Panc1 (cell line): ENCODE data around the gene ADCY3. TPM values are rescaled to one million over a fixed set of nuclear protein-coding genes. Genes with fewer than 3 reads are reported as not detected.

Experiments used
- ATAC-seq: fragments of 200-7000 bp; cut with Tn5 transposase; 2 replicates; pipeline ENCODE4 v1.9.1; 2020; ENCODE audit warnings: mild to moderate bottlenecking, moderate library complexity
- BruUV-seq: library from RNA; stranded (reverse); fragments of 400-500 nt; replicated peaks from 2 replicates; lab custom pipeline; 2021; lab: Mats Ljungman, UMichigan
- CTCF ChIA-PET: fragments of 300-600 bp; sonication (Branson Sonifier 250); formaldehyde crosslinking; loops from one replicate; lab custom pipeline; 2022; ENCODE audit warnings: antibody characterized with exemption; lab: Charles Lee
- POLR2A ChIA-PET: fragments of 300-600 bp; sonication (Branson Sonifier 250); formaldehyde crosslinking; loops from one replicate; lab custom pipeline; 2022; ENCODE audit warnings: antibody characterized with exemption; lab: Charles Lee
- DNase-seq: peaks from one replicate; pipeline ENCODE4 v3.0.0-alpha.2; 2010; ENCODE audit warnings: low read depth, low spot score
- H3K27ac ChIP-seq: 2 replicates; pipeline ENCODE4 v1.5.1; 2011; ENCODE audit warnings: mild to moderate bottlenecking, low read length, inconsistent platforms
- H3K27me3 ChIP-seq: fragments of 200-500 bp; sonication (Bioruptor generic); 2 replicates; pipeline ENCODE4 v1.6.0; 2014; ENCODE audit warnings: low read length, inconsistent platforms; ENCODE audit not compliant: control insufficient read depth, insufficient read depth
- H3K36me3 ChIP-seq: fragments of 200-500 bp; sonication (Bioruptor generic); 2 replicates; pipeline ENCODE4 v1.5.1; 2014; ENCODE audit warnings: inconsistent platforms, mild to moderate bottlenecking, low read length, moderate library complexity; ENCODE audit not compliant: control insufficient read depth, insufficient read depth
- H3K4me1 ChIP-seq: 2 replicates; pipeline ENCODE4 v1.5.1; 2011; ENCODE audit warnings: inconsistent platforms, mild to moderate bottlenecking, low read length, moderate library complexity; ENCODE audit not compliant: control insufficient read depth, insufficient read depth
- H3K4me3 ChIP-seq, 2 experiments: 2 replicates each; pipeline ENCODE4 v1.5.1; 2011 to 2012; ENCODE audit warnings: low read depth in 2 of 2, low read length in 2 of 2, mild to moderate bottlenecking in 2 of 2, inconsistent platforms in 1 of 2, moderate library complexity in 1 of 2
- H3K9me3 ChIP-seq: fragments of 200-500 bp; sonication (Bioruptor generic); 2 replicates; pipeline ENCODE4 v1.5.1; 2014; ENCODE audit warnings: low read depth, mild to moderate bottlenecking, inconsistent platforms, low read length, moderate library complexity; ENCODE audit not compliant: control insufficient read depth, insufficient read depth
- POLR2AphosphoS5 ChIP-seq: IDR thresholded peaks from 2 replicates; pipeline ENCODE4 v1.6.1; 2012; ENCODE audit warnings: mild to moderate bottlenecking, low read depth, low read length, moderate library complexity
- SIN3A ChIP-seq: IDR thresholded peaks from 2 replicates; pipeline ENCODE4 v1.6.1; 2012; ENCODE audit warnings: low read depth, mild to moderate bottlenecking, low read length, moderate library complexity, borderline replicate concordance; ENCODE audit not compliant: insufficient read depth
- TCF7L2 ChIP-seq: IDR thresholded peaks from 2 replicates; pipeline ENCODE4 v1.6.1; 2011; ENCODE audit warnings: mild to moderate bottlenecking, low read depth, low read length, inconsistent platforms
- in situ Hi-C: cut with HindIII; loops from 2 replicates; pipeline ENCODE4 v1.10.0; 2016; ENCODE audit warnings: low sequenced_read_pairs, low pct_unique_long_range_greater_than_20kb
- intact Hi-C: fragments of 100-400 bp; cut with micrococcal nuclease; formaldehyde crosslinking; loops from one replicate; pipeline ENCODE4 v1.10.0; 2022; ENCODE audit not compliant: unreplicated experiment
- total RNA-seq: library from RNA; stranded (reverse); gene quantifications from one replicate; pipeline ENCODE4 v1.2.1, GENCODE V29; 2021; ENCODE audit not compliant: unreplicated experiment
- TF ChIP-seq, protein P1 (sequence below), 2 experiments: IDR thresholded peaks; 2 replicates each; pipeline ENCODE4 v1.6.1; 2011 to 2012; ENCODE audit warnings: low read depth in 2 of 2, control low read depth in 1 of 2, low read length in 1 of 2, mild to moderate bottlenecking in 1 of 2, moderate library complexity in 1 of 2; ENCODE audit not compliant: insufficient read depth in 1 of 2
- TF ChIP-seq, protein P2 (sequence below): fragments of 450-650 bp; IDR thresholded peaks from 2 replicates; pipeline ENCODE4 v1.5.1; 2017; ENCODE audit warnings: mild to moderate bottlenecking

Gene ADCY3
- total RNA-seq, 1 experiment from 2014 or later = 34.1 TPM

DNA sequence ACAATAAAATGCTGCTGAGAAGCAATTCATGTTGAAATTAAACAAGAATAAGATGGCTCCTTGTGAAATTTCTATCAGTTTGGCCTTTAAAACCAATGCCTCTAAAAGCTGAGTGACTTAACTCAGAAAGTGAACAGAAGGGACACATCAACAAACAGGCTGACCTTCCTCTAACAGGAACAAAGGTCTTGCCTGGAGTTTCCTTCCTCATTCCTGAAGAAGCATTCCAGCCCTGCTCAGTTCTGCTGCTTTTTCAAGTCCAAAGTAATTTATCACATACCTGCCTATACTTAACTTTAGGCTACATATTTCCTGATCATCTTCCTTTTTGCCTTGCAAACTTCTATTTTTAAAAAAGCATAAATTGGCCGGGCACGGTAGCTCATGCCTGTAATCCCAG, 140.9 kb downstream of the ADCY3 start:
- in situ Hi-C loops = no loop called here
- ChIA-PET CTCF (interaction anchor here (0.7 kb wide), 1 partner anchor 72 kb away, joined by 3 read pairs; no protein-coding TSS in a partner anchor), POLR2A (no interaction called here)
- Histone ChIP-seq H3K27ac (no peak overlapping the region), H3K9me3 (no peaks in the 10 kb centered on the region), H3K4me3 (no peak overlapping the region), H3K27me3 (no peaks in the 10 kb centered on the region), H3K4me1 (no peaks in the 10 kb centered on the region), H3K36me3 (no peaks in the 10 kb centered on the region)
- no TSS peak for BruUV-seq
- intact Hi-C loops = no loop called here
- no peak for DNase-seq
- TF ChIP-seq, protein P1, sequence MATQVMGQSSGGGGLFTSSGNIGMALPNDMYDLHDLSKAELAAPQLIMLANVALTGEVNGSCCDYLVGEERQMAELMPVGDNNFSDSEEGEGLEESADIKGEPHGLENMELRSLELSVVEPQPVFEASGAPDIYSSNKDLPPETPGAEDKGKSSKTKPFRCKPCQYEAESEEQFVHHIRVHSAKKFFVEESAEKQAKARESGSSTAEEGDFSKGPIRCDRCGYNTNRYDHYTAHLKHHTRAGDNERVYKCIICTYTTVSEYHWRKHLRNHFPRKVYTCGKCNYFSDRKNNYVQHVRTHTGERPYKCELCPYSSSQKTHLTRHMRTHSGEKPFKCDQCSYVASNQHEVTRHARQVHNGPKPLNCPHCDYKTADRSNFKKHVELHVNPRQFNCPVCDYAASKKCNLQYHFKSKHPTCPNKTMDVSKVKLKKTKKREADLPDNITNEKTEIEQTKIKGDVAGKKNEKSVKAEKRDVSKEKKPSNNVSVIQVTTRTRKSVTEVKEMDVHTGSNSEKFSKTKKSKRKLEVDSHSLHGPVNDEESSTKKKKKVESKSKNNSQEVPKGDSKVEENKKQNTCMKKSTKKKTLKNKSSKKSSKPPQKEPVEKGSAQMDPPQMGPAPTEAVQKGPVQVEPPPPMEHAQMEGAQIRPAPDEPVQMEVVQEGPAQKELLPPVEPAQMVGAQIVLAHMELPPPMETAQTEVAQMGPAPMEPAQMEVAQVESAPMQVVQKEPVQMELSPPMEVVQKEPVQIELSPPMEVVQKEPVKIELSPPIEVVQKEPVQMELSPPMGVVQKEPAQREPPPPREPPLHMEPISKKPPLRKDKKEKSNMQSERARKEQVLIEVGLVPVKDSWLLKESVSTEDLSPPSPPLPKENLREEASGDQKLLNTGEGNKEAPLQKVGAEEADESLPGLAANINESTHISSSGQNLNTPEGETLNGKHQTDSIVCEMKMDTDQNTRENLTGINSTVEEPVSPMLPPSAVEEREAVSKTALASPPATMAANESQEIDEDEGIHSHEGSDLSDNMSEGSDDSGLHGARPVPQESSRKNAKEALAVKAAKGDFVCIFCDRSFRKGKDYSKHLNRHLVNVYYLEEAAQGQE (IDR thresholded peaks at IDR 0.05; ENCODE audit: insufficient read depth in 1 of 2, low read depth in 2 of 2, low read length in 1 of 2) = no peak
- TF ChIP-seq TCF7L2 = no peak
- TF ChIP-seq SIN3A = no peak
- TF ChIP-seq POLR2AphosphoS5 = no peak
- TF ChIP-seq, protein P2, sequence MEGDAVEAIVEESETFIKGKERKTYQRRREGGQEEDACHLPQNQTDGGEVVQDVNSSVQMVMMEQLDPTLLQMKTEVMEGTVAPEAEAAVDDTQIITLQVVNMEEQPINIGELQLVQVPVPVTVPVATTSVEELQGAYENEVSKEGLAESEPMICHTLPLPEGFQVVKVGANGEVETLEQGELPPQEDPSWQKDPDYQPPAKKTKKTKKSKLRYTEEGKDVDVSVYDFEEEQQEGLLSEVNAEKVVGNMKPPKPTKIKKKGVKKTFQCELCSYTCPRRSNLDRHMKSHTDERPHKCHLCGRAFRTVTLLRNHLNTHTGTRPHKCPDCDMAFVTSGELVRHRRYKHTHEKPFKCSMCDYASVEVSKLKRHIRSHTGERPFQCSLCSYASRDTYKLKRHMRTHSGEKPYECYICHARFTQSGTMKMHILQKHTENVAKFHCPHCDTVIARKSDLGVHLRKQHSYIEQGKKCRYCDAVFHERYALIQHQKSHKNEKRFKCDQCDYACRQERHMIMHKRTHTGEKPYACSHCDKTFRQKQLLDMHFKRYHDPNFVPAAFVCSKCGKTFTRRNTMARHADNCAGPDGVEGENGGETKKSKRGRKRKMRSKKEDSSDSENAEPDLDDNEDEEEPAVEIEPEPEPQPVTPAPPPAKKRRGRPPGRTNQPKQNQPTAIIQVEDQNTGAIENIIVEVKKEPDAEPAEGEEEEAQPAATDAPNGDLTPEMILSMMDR = no peak
- ATAC-seq = no peak

DNA sequence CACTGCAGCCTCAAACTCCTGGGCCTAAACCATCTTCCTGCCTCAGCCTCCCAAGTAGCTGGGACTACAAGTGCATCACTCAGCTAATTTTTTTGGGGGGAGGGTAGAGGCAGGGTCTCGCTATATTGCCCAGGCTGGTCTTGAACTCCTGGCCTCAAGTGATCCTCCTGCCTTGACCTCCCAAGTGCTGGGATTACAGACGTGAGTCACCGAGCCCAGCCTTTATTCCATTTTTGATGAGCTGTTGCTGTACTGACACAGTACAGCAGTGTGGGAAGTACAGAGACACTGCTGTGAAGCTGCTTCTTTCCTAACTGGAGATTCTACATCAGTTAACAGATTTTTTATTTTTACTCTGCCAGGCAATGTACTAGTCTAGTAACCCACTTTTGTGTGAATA, 145.7 kb downstream of the ADCY3 start:
- CTCF ChIA-PET = interaction anchor here (0.6 kb wide), 1 partner anchor 52 kb away, joined by 4 read pairs; no protein-coding TSS in a partner anchor
- H3K27ac ChIP-seq = no peak overlapping the region
- intact Hi-C loops (no loop called here), in situ Hi-C loops (no loop called here)
- BruUV-seq = no TSS peak
- H3K4me1 ChIP-seq = no peaks in the 10 kb centered on the region
- no peak for ATAC-seq
- H3K27me3 ChIP-seq = no peaks in the 10 kb centered on the region
- no peaks in the 10 kb centered on the region for H3K9me3 ChIP-seq
- H3K36me3 ChIP-seq = no peaks in the 10 kb centered on the region
- DNase-seq = no peak
- POLR2A ChIA-PET = no interaction called here
- no peak overlapping the region for H3K4me3 ChIP-seq
- no peak for TF ChIP-seq POLR2AphosphoS5

DNA sequence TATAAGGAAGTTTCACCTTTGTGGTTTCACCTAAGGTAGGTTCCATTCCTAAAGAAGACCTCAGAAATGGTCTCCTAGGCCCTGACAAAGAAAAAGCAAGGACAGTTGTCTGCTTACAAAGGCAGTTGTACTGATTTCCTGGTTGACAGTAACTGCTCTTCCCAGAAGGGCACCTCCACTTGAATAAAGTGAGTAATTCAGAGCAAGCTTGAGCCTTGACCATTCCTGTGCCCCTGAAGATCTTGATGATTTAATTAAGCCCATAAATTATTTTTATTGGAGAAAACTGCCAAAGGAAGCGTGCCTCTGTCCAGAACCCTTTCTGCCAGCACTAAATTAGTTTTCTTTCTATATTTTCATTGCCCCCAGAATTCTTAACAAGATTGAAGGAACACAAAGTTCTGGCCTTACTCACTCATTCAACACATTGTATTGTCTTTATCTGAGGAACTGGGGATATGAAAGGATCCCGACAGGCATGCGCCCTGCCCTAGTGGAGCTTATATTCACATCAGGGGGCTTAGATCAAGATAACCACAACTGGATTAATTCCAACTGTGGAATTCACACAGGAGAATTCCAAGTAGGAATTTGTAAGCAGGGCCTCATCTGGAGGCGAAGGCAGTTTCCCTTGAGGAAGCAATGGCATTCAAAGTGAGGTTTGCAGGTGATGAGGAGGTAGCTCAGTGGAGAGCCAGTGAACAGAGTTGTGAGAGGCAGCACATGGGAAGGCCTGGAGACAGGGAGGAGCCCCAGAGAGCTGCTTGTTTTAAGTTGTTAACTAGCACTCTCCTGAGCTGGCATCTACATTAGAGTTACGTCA, 148.1 kb downstream of the ADCY3 start:
- H3K27me3 ChIP-seq = no peaks in the 10 kb centered on the region
- TF ChIP-seq, protein P1 (IDR thresholded peaks at IDR 0.05; ENCODE audit: insufficient read depth in 1 of 2, low read depth in 2 of 2, low read length in 1 of 2) = no peak
- TF ChIP-seq TCF7L2 = no peak
- TF ChIP-seq, protein P2 = no peak
- no peak for TF ChIP-seq POLR2AphosphoS5
- TF ChIP-seq SIN3A = no peak
- in situ Hi-C loops (no loop called here), intact Hi-C loops (no loop called here)
- no TSS peak for BruUV-seq
- H3K36me3 ChIP-seq = no peaks in the 10 kb centered on the region
- no peaks in the 10 kb centered on the region for H3K4me1 ChIP-seq
- H3K9me3 ChIP-seq = no peaks in the 10 kb centered on the region
- DNase-seq = no peak
- no peak overlapping the region for H3K4me3 ChIP-seq
- ChIA-PET POLR2A (no interaction called here), CTCF (no interaction called here)
- ATAC-seq = no peak
- H3K27ac ChIP-seq = no peak overlapping the region
